Pancreas (tissue), 10 donors: ENCODE results near the gene ROBO4. TPM values are rescaled to one million over a fixed set of nuclear protein-coding genes. Genes with fewer than 3 reads are reported as not detected.

ENCODE experiments used
- ATAC-seq, 4 donors: fragments of 200-7000 bp; cut with Tn5 transposase; one replicate each; pipeline versions ENCODE4 v1.8.0 to v1.9.1; 2020; ENCODE audit warnings: mild to moderate bottlenecking in 4 of 4, moderate library complexity in 4 of 4
- DNase-seq, 6 donors: peaks; one replicate each; pipeline ENCODE4 v3.0.0-alpha.2; 2020
- FAIRE-seq: peaks from 2 replicates; lab custom pipeline; 2012; peaks lifted over from hg19 to GRCh38; lab: Jason Lieb, UNC
- H3K27ac ChIP-seq, 4 donors: fragments of 200-600 bp; sonication (generic); 1 replicate in 3 of 4; 2 replicates in 1 of 4; pipeline versions ENCODE4 v1.5.0 to v1.8.0; 2020
- H3K27me3 ChIP-seq, 4 donors: fragments of 200-600 bp; one replicate each; pipeline ENCODE4 v1.8.0; 2021
- H3K36me3 ChIP-seq, 3 donors: fragments of 200-600 bp; sonication (generic) in 1 of 3; one replicate each; pipeline versions ENCODE4 v1.5.0 to v1.8.0; 2020 to 2021
- H3K4me1 ChIP-seq, 3 donors: fragments of 200-600 bp; one replicate each; pipeline ENCODE4 v1.8.0; 2021
- H3K4me3 ChIP-seq, 4 donors: fragments of 200-600 bp; sonication (generic) in 2 of 4; one replicate each; pipeline versions ENCODE4 v1.5.0 to v1.8.0; 2020 to 2021
- H3K9me3 ChIP-seq, 4 donors: fragments of 200-600 bp; one replicate each; pipeline ENCODE4 v1.8.0; 2021
- WGBS, 2 donors: extraction: QIAGEN DNeasy Blood & Tissue Kit; methylation state at CpG; one replicate each; pipeline ENCODE4 v1.1.7; 2013; 5-methylcytosine and 5-hydroxymethylcytosine counted together
- intact Hi-C, 3 donors: fragments of 100-400 bp; cut with DNase I; formaldehyde crosslinking; loops; one replicate each; pipeline versions ENCODE4 v1.11.1 to v1.14.2; 2022
- polyA plus RNA-seq, 2 donors: library from polyadenylated mRNA; stranded (reverse); fragments of 200-250 nt; gene quantifications; one replicate each; pipeline ENCODE4 v1.2.3, GENCODE V29; 2013
- total RNA-seq, 6 donors: library from RNA; stranded (reverse); fragmentation: NEBNext Ultra II Directional in 4 of 6; extraction: Animal tissue kit (Norgen Biotek cat#: 25700) in 4 of 6; gene quantifications; one replicate each; pipeline versions ENCODE4 v1.2.1 to v1.2.4, GENCODE V29; 2021 to 2023
- TF ChIP-seq, protein P1 (sequence below), 4 donors: fragments of 200-600 bp; sonication (generic) in 3 of 4; IDR thresholded peaks; one replicate each; pipeline versions ENCODE4 v1.5.0 to v1.8.0; 2021; ENCODE audit warnings: antibody characterized with exemption in 4 of 4
- donor health status: healthy with polysubstance abuse.
- donor health status: DM: no; HTN: no; CAD: no; lungs with moderate emphysema.
- donor health status: DM: no; HTN: no; CAD: no.
- donor health status: control.
- donor health status: control.
- donor health status: Bipolar disorder and iron deficiency.
- donor health status: DM: yes; HTN: yes; CAD: no.
- donor health status: DM: no; HTN: no; CAD: no.
- donor health status: DM: no; HTN: no; CAD: no.
- donor health status: DM: yes; HTN: yes; CAD: no.

Gene ROBO4
- total and polyA plus RNA-seq, 8 donors = 2.3 to 9.8 (median 3.8) TPM

GRCh38 chr11:124884869-124885479 lies 12.7 kb downstream of the ROBO4 start:
- intact Hi-C loops = no loop called here
- DNase-seq = no peak
- 49 to 56% methylated on average over 5 of the region's 5 CpGs for WGBS, 2 donors
- Histone ChIP-seq H3K36me3 (no peaks in the 10 kb centered on the region), H3K27ac (no peak overlapping the region), H3K4me1 (no peaks in the 10 kb centered on the region), H3K4me3 (no peak overlapping the region), H3K9me3 (no peaks in the 10 kb centered on the region), H3K27me3 (no peaks in the 10 kb centered on the region)
- TF ChIP-seq, protein P1, sequence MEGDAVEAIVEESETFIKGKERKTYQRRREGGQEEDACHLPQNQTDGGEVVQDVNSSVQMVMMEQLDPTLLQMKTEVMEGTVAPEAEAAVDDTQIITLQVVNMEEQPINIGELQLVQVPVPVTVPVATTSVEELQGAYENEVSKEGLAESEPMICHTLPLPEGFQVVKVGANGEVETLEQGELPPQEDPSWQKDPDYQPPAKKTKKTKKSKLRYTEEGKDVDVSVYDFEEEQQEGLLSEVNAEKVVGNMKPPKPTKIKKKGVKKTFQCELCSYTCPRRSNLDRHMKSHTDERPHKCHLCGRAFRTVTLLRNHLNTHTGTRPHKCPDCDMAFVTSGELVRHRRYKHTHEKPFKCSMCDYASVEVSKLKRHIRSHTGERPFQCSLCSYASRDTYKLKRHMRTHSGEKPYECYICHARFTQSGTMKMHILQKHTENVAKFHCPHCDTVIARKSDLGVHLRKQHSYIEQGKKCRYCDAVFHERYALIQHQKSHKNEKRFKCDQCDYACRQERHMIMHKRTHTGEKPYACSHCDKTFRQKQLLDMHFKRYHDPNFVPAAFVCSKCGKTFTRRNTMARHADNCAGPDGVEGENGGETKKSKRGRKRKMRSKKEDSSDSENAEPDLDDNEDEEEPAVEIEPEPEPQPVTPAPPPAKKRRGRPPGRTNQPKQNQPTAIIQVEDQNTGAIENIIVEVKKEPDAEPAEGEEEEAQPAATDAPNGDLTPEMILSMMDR (IDR thresholded peaks at IDR 0.05) = no peak
- FAIRE-seq = no peak
- no peak for ATAC-seq

DNA sequence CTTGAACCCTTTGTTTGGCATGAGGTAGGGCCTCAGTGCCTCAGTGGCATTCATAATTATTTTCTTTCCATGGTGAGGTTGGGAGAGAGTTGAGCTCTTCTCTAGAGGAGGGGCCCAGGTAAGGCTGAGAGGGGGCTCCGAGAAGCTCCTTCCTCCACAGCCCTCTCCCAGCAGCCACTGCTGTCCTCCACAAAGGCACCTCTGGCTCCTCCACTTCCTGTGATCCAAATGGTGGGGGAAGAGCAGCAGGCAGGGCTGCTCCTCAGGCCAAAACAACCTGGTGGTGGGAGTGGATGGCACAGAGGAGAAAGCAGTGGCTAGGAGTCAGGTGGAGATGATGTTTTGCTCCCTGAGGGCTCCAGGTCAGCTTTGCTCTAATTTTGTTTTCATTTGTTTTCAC lies 13.3 kb downstream of the ROBO4 start:
- DNase-seq (no peak), ATAC-seq (no peak), FAIRE-seq (no peak)
- H3K36me3 ChIP-seq = no peaks in the 10 kb centered on the region
- H3K27me3 ChIP-seq = no peaks in the 10 kb centered on the region
- H3K27ac ChIP-seq = no peak overlapping the region
- H3K9me3 ChIP-seq = no peaks in the 10 kb centered on the region
- no peak overlapping the region for H3K4me3 ChIP-seq
- TF ChIP-seq, protein P1 (IDR thresholded peaks at IDR 0.05) = no peak
- 82 to 88% methylated on average over 1 of the region's 1 CpG for WGBS, 2 donors
- intact Hi-C loops = no loop called here
- H3K4me1 ChIP-seq = no peaks in the 10 kb centered on the region

DNA sequence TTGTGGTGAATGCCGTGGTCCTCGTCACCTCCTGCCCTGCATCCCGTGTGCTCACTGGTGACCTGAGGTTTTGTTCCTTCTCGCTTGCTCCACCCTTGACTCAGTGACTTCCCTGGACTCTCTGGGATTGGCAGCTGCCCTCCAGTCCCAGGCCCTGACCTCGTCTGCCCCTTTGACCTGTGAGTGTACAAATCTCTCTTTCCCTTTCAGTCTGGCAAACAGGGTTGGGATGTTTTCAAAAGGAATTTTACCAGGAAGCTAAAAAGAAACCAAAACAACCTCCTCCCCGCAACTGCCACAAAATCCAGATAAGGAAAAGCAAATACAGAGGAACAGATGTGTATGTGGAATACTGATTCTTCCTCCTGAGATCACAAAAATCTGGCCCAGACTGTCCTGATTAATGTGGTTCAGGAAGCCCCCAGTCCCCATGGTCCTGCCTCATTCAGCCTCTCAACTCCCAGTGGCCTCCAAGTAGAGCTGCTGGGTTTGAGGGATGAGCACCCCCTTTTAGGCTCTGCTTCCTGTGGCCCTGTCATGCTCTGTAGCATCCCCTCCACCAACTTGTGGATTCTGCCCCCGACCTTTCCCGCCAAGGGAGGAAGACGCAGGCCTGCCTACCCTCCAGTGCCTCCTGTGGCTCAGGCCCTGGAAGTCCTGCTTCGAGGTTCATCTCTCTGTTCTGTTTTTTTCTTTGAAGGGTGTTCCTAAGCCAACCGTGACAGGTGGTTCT lies 15.2 kb downstream of the ROBO4 start:
- Histone ChIP-seq H3K9me3 (no peaks in the 10 kb centered on the region), H3K36me3 (no peaks in the 10 kb centered on the region), H3K4me3 (no peak overlapping the region), H3K4me1 (no peaks in the 10 kb centered on the region), H3K27me3 (no peaks in the 10 kb centered on the region), H3K27ac (peak overlapping the region in 2 of 4 donors; percentile 27 to 62)
- intact Hi-C loops = no loop called here
- WGBS, 2 donors = 58% methylated on average over 11 of the region's 11 CpGs
- FAIRE-seq = no peak
- DNase-seq = no peak
- ATAC-seq = peak in 3 of 4 donors; percentile 19 to 36 (median 34)
- TF ChIP-seq, protein P1 (IDR thresholded peaks at IDR 0.05) = no peak

DNA sequence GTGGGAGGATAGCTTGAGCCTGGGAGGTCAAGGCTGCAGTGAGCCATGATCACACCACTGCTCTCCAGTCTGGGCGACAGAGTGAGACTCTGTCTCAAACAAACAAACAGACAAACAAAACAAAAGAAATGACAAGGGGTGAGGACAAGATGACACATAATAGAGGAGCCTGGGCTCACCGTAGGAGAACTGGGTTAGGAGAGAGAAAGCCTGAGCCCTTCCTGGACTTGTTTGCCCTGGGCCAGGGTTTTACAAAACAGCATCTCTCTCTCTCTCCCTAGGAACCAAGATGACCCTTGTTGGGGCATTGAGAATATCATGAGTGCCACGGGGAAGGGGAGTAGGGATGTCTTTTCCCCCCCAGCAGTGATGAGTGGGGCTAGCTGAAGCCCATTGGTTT lies 16.7 kb downstream of the ROBO4 start:
- TF ChIP-seq, protein P1 (IDR thresholded peaks at IDR 0.05) = no peak
- Histone ChIP-seq H3K27me3 (no peaks in the 10 kb centered on the region), H3K36me3 (no peaks in the 10 kb centered on the region), H3K9me3 (no peaks in the 10 kb centered on the region), H3K4me1 (peaks cover 0 to under 1% (median 0%) of the 10 kb centered on the region in 3 donors), H3K4me3 (no peak overlapping the region), H3K27ac (no peak overlapping the region)
- ATAC-seq (no peak), FAIRE-seq (no peak), DNase-seq (no peak)
- WGBS, 2 donors = 60 to 71% methylated on average over 3 of the region's 3 CpGs
- intact Hi-C loops = no loop called here

- 65 to 71% methylated on average over 10 of the region's 10 CpGs for WGBS, 2 donors
- no peak for DNase-seq
- Histone ChIP-seq H3K27ac (no peak overlapping the region), H3K4me3 (no peak overlapping the region), H3K9me3 (no peaks in the 10 kb centered on the region), H3K27me3 (no peaks in the 10 kb centered on the region), H3K36me3 (no peaks in the 10 kb centered on the region), H3K4me1 (peaks cover 0 to 5% (median 0%) of the 10 kb centered on the region in 3 donors)
- TF ChIP-seq, protein P1 (IDR thresholded peaks at IDR 0.05) = no peak
- ATAC-seq = no peak
- FAIRE-seq = no peak
- intact Hi-C loops = no loop called here
Measured at GRCh38 chr11:124880290-124880611, 17.4 kb downstream of the ROBO4 start.
